Endothelial cell of umbilical vein (primary cell): ENCODE data around the gene PARD3B. TPM values are rescaled to one million over a fixed set of nuclear protein-coding genes. Genes with fewer than 3 reads are reported as not detected.

Source experiments
- BruUV-seq: library from RNA; stranded (reverse); fragments of 400-500 nt; replicated peaks from 2 replicates; lab custom pipeline; 2021; lab: Mats Ljungman, UMichigan
- CTCF ChIA-PET: fragments of 300-600, 350-600 bp; sonication (Branson Sonifier 250); formaldehyde crosslinking; loops from one replicate; lab custom pipeline; 2021; ENCODE audit warnings: antibody characterized with exemption, inconsistent platforms; lab: Charles Lee
- POLR2A ChIA-PET: fragments of 300-600, 350-600 bp; sonication (Branson Sonifier 250); formaldehyde crosslinking; loops from one replicate; lab custom pipeline; 2021; ENCODE audit warnings: antibody characterized with exemption, inconsistent platforms; lab: Charles Lee
- DNase-seq: peaks from one replicate; pipeline ENCODE4 v3.0.0-alpha.2; 2011; ENCODE audit warnings: low read depth, low spot score
- FAIRE-seq: peaks from 2 replicates; lab custom pipeline; 2011; peaks lifted over from hg19 to GRCh38; lab: Jason Lieb, UNC
- H2AFZ ChIP-seq: 2 replicates; pipeline ENCODE4 v1.6.0; 2012; ENCODE audit warnings: low read depth, low read length, control low read depth, inconsistent platforms
- H3K27ac ChIP-seq: 2 replicates; pipeline ENCODE4 v1.5.1; 2011; ENCODE audit warnings: low read depth, mild to moderate bottlenecking, control low read depth, low read length, moderate library complexity; ENCODE audit not compliant: insufficient read depth
- H3K27me3 ChIP-seq, 2 experiments: 2 replicates each; pipeline versions ENCODE4 v1.6.0 to v1.6.1; 2011; ENCODE audit warnings: low read length in 2 of 2, mixed read lengths in 1 of 2; ENCODE audit not compliant: control insufficient read depth in 2 of 2, insufficient read depth in 2 of 2
- H3K36me3 ChIP-seq, 2 experiments: 2 replicates in 1 of 2; 3 replicates in 1 of 2; pipeline ENCODE4 v1.5.1; 2011; ENCODE audit warnings: low read length in 2 of 2, mild to moderate bottlenecking in 1 of 2, moderate library complexity in 1 of 2; ENCODE audit not compliant: control insufficient read depth in 2 of 2, insufficient read depth in 2 of 2; ENCODE audit errors: extremely low read depth in 1 of 2
- H3K4me1 ChIP-seq: 3 replicates; pipeline ENCODE4 v1.5.1; 2011; ENCODE audit warnings: mild to moderate bottlenecking, low read length; ENCODE audit not compliant: control insufficient read depth, insufficient read depth; ENCODE audit errors: extremely low read depth
- H3K4me2 ChIP-seq: 2 replicates; pipeline ENCODE4 v1.6.1; 2011; ENCODE audit warnings: low read length, control low read depth, mixed read lengths; ENCODE audit not compliant: insufficient read depth
- H3K4me3 ChIP-seq, 3 experiments: fragments of 200-600 bp in 1 of 3; sonication (generic), shearing (Covaris generic) in 1 of 3; replicated peaks in 1 of 3; 2 replicates each; pipeline ENCODE4 v1.5.1; 2011 to 2016; ENCODE audit warnings: control low read depth in 3 of 3, low read length in 3 of 3, mild to moderate bottlenecking in 2 of 3, inconsistent platforms in 1 of 3, low read depth in 1 of 3, moderate library complexity in 1 of 3; ENCODE audit not compliant: insufficient read depth in 1 of 3
- H3K79me2 ChIP-seq: 2 replicates; pipeline ENCODE4 v1.6.0; 2012; ENCODE audit warnings: low read length, inconsistent platforms; ENCODE audit not compliant: control insufficient read depth, insufficient read depth
- H3K9ac ChIP-seq: replicated peaks from 2 replicates; pipeline ENCODE3; 2011; ENCODE audit warnings: low read length, control low read depth; ENCODE audit not compliant: insufficient read depth; ENCODE audit errors: extremely low read depth
- H3K9me1 ChIP-seq: replicated peaks from 3 replicates; pipeline ENCODE4 v1.6.0; 2011; ENCODE audit warnings: mild to moderate bottlenecking, low read length; ENCODE audit not compliant: control insufficient read depth, insufficient read depth; ENCODE audit errors: extremely low read depth
- H3K9me3 ChIP-seq: replicated peaks from 2 replicates; pipeline ENCODE4 v1.5.1; 2012; ENCODE audit warnings: low read length, inconsistent platforms; ENCODE audit not compliant: control insufficient read depth, insufficient read depth
- H4K20me1 ChIP-seq: replicated peaks from 2 replicates; pipeline ENCODE3; 2011; ENCODE audit warnings: mild to moderate bottlenecking, low read length; ENCODE audit not compliant: control insufficient read depth, insufficient read depth; ENCODE audit errors: extremely low read depth
- CTCF ChIP-seq, 2 donors: IDR thresholded peaks; 1 replicate in 1 of 2; 2 replicates in 1 of 2; pipeline ENCODE4 v1.5.1; 2011; ENCODE audit warnings: low read length in 2 of 2, mild to moderate bottlenecking in 2 of 2, moderate library complexity in 2 of 2, control low read depth in 1 of 2, inconsistent platforms in 1 of 2, low read depth in 1 of 2; ENCODE audit not compliant: insufficient read depth in 1 of 2; ENCODE audit errors: extremely low read depth in 1 of 2
- EZH2 ChIP-seq: IDR thresholded peaks from 2 replicates; pipeline ENCODE4 v1.6.1; 2012; ENCODE audit warnings: borderline replicate concordance, low read depth, mild to moderate bottlenecking, moderate library complexity, low read length, inconsistent platforms; ENCODE audit not compliant: severe bottlenecking
- FOS ChIP-seq: IDR thresholded peaks from 2 replicates; pipeline ENCODE4 v1.6.1; 2011; ENCODE audit warnings: mild to moderate bottlenecking, low read length, moderate library complexity, borderline replicate concordance; ENCODE audit not compliant: insufficient read depth
- GATA2 ChIP-seq: IDR thresholded peaks from 2 replicates; pipeline ENCODE4 v1.7.0; 2011; ENCODE audit warnings: low read depth, mild to moderate bottlenecking, moderate library complexity, mixed read lengths, low read length; ENCODE audit not compliant: insufficient read length, insufficient read depth
- JUN ChIP-seq: IDR thresholded peaks from 2 replicates; pipeline ENCODE4 v1.6.1; 2011; ENCODE audit warnings: borderline replicate concordance, low read depth; ENCODE audit not compliant: insufficient read length, insufficient read depth
- MYC ChIP-seq: IDR thresholded peaks from one replicate; pipeline ENCODE4 v1.6.1; 2011; ENCODE audit warnings: mild to moderate bottlenecking, low read depth, low read length
- POLR2A ChIP-seq: IDR thresholded peaks from 2 replicates; pipeline ENCODE4 v1.6.1; 2012; ENCODE audit warnings: low read depth, mild to moderate bottlenecking, control low read depth, low read length
- POLR2AphosphoS5 ChIP-seq: IDR thresholded peaks from 2 replicates; pipeline ENCODE4 v1.6.1; 2012; ENCODE audit warnings: low read depth, mild to moderate bottlenecking, control low read depth, low read length, moderate library complexity; ENCODE audit not compliant: insufficient read depth
- dilution Hi-C: fragments of 300-500 bp; cut with MboI; formaldehyde crosslinking; loops from one replicate; pipeline ENCODE4 v1.15.0; 2019; ENCODE audit warnings: low sequenced_read_pairs; ENCODE audit not compliant: extremely low pct_ligation_motif_present
- intact Hi-C: fragments of 100-400 bp; cut with micrococcal nuclease; formaldehyde crosslinking; loops from one replicate; pipeline ENCODE4 v1.10.0; 2022
- polyA plus RNA-seq, 4 experiments: library from polyadenylated mRNA; depleted of rRNA in 3 of 4; stranded (reverse) in 3 of 4; unstranded in 1 of 4; fragments of >200 nt; gene quantifications; 2 replicates each; pipeline versions ENCODE4 v1.2.1 to v1.2.3, GENCODE V29; 2011 to 2012; ENCODE audit warnings: missing spikeins in 1 of 4
- total RNA-seq: library from RNA; stranded (reverse); gene quantifications from 2 replicates; pipeline ENCODE4 v1.2.3, GENCODE V29; 2021
- TF ChIP-seq, protein P1 (sequence below): IDR thresholded peaks from 2 replicates; pipeline ENCODE4 v1.6.1; 2011; ENCODE audit not compliant: insufficient read depth, insufficient read length

PARD3B gene
- total and polyA plus RNA-seq, 2 donors (not counting 3 experiments of a cell fraction or from before 2014, with no cell fraction given): 2.2 to 30.9 TPM

- POLR2A ChIA-PET: no interaction called here
- H3K9me3 ChIP-seq: no peaks in the 10 kb centered on the region
- FAIRE-seq: no peak
- no peak for DNase-seq
- H3K27me3 ChIP-seq: no peaks in the 10 kb centered on the region
- H3K79me2 ChIP-seq: no peaks in the 10 kb centered on the region
- intact Hi-C loops: no loop called here
- TF ChIP-seq, protein P1, sequence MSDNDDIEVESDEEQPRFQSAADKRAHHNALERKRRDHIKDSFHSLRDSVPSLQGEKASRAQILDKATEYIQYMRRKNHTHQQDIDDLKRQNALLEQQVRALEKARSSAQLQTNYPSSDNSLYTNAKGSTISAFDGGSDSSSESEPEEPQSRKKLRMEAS: no peak
- no peak for TF ChIP-seq EZH2
- no peak for TF ChIP-seq POLR2AphosphoS5
- no peak for TF ChIP-seq POLR2A
- no peak for TF ChIP-seq FOS
- TF ChIP-seq GATA2: no peak
- TF ChIP-seq JUN: no peak
- TF ChIP-seq CTCF (IDR thresholded peaks at IDR 0.05; ENCODE audit: extremely low read depth in 1 of 2, insufficient read depth in 1 of 2, low read depth in 1 of 2, low read length in 2 of 2): no peak
- TF ChIP-seq MYC: no peak
- H3K4me2 ChIP-seq: no peak overlapping the region
- H3K9me1 ChIP-seq: no peaks in the 10 kb centered on the region
- CTCF ChIA-PET: no interaction called here
- no peaks in the 10 kb centered on the region for H4K20me1 ChIP-seq
- no peak overlapping the region for H3K4me3 ChIP-seq
- H2AFZ ChIP-seq: no peak overlapping the region
- no peaks in the 10 kb centered on the region for H3K4me1 ChIP-seq
- H3K9ac ChIP-seq: no peak overlapping the region
- H3K36me3 ChIP-seq: no peaks in the 10 kb centered on the region
- BruUV-seq: no TSS peak
- dilution Hi-C loops: no loop called here
- no peak overlapping the region for H3K27ac ChIP-seq
Observed at GRCh38 chr2:205056151-205056561, 510.9 kb downstream of the PARD3B start.
